HepG2 (cell line): ENCODE results near the gene PHF14.

ENCODE experiments used
- ARID4A ChIP-seq: sonication (generic); formaldehyde crosslinking; IDR thresholded peaks from 2 replicates; pipeline ENCODE4 v1.5.0; 2020; ENCODE audit warnings: mild to moderate bottlenecking, missing genetic modification reagents, borderline replicate concordance
- CBX5 ChIP-seq: sonication (generic); formaldehyde crosslinking; IDR thresholded peaks from 2 replicates; pipeline ENCODE4 v1.4.0; 2020; ENCODE audit warnings: missing genetic modification reagents, borderline replicate concordance
- CSRNP1 ChIP-seq: sonication (generic); formaldehyde crosslinking; IDR thresholded peaks from 2 replicates; pipeline ENCODE4 v1.8.1; 2023; ENCODE audit warnings: mild to moderate bottlenecking, missing genetic modification reagents
- CTCF ChIP-seq: sonication (generic); formaldehyde crosslinking; IDR thresholded peaks from 2 replicates; pipeline ENCODE4 v1.5.0; 2020; ENCODE audit warnings: mild to moderate bottlenecking, missing genetic modification reagents, moderate library complexity
- JUNB ChIP-seq: sonication (generic); formaldehyde crosslinking; IDR thresholded peaks from 2 replicates; pipeline ENCODE4 v1.8.0; 2022; ENCODE audit warnings: missing genetic modification reagents, mild to moderate bottlenecking, borderline replicate concordance
- KAT8 ChIP-seq: IDR thresholded peaks from 2 replicates; pipeline ENCODE4 v1.6.1; 2016; ENCODE audit warnings: missing genetic modification reagents, missing compliant biosample characterization
- MAX ChIP-seq: IDR thresholded peaks from 2 replicates; pipeline ENCODE4 v1.6.1; 2012; ENCODE audit warnings: inconsistent platforms
- NFIC ChIP-seq: IDR thresholded peaks from 2 replicates; pipeline ENCODE4 v1.6.1; 2012; ENCODE audit warnings: mild to moderate bottlenecking, low read length, inconsistent platforms
- PRDM15 ChIP-seq: sonication (generic); formaldehyde crosslinking; IDR thresholded peaks from 2 replicates; pipeline ENCODE4 v1.4.0; 2020; ENCODE audit warnings: missing genetic modification reagents
- RFX5 ChIP-seq: IDR thresholded peaks from 2 replicates; pipeline ENCODE4 v1.6.1; 2011; ENCODE audit warnings: low read depth, low read length, improper control_type of control experiment
- TFDP2 ChIP-seq: sonication (generic); formaldehyde crosslinking; IDR thresholded peaks from 2 replicates; pipeline ENCODE4 v1.4.0; 2020; ENCODE audit warnings: missing genetic modification reagents
- ZBTB46 ChIP-seq: sonication (generic); formaldehyde crosslinking; IDR thresholded peaks from 2 replicates; pipeline ENCODE4 v1.4.0; 2020; ENCODE audit warnings: mild to moderate bottlenecking, missing genetic modification reagents, borderline replicate concordance
- ZNF768 ChIP-seq: sonication (generic); formaldehyde crosslinking; IDR thresholded peaks from 2 replicates; pipeline ENCODE4 v1.4.0; 2020; ENCODE audit warnings: missing genetic modification reagents

GRCh38 chr7:11082552-11083213 lies 109.0 kb downstream of the PHF14 start:
- TF ChIP-seq ZNF768 (CRISPR knock-in tag) = no peak
- TF ChIP-seq PRDM15 (CRISPR knock-in tag) = no peak
- no peak for TF ChIP-seq ARID4A (CRISPR knock-in tag)
- no peak for TF ChIP-seq MAX
- no peak for TF ChIP-seq NFIC
- no peak for TF ChIP-seq RFX5
- no peak for TF ChIP-seq JUNB
- no peak for TF ChIP-seq CBX5
- TF ChIP-seq CTCF = no peak
- no peak for TF ChIP-seq KAT8 (CRISPR knock-in tag)
- TF ChIP-seq ZBTB46 (CRISPR knock-in tag) = no peak
- TF ChIP-seq TFDP2 (CRISPR knock-in tag) = no peak
- TF ChIP-seq CSRNP1 (CRISPR knock-in tag) = no peak
